ENCODE results near the gene KANSL1. TPM values are rescaled to one million over a fixed set of nuclear protein-coding genes. Genes with fewer than 3 reads are reported as not detected.

KANSL1 gene
- total and polyA plus RNA-seq, 9 of the 15 experiments (the other 6 are each of a cell fraction or from before 2014, with no cell fraction given): 3.6 to 55.4 (median 31.8) TPM

- TF ChIP-seq CHD7 (IDR thresholded peaks at IDR 0.05; ENCODE audit: low read depth, low read length) (no peak), ZBED1 (IDR thresholded peaks at IDR 0.05) (no peak), ETV1 (tag; conservative IDR thresholded peaks at IDR 0.05; ENCODE audit: low read depth) (0 out of 2 replicates have a peak, but pooled peaks have one; percentile 8), ZNF316 (IDR thresholded peaks at IDR 0.05) (no peak), ELF2 (CRISPR knock-in tag; IDR thresholded peaks at IDR 0.05) (peak; percentile 36; the same call in 1 of the 2 replicates), SMAD3 (CRISPR knock-in tag; conservative IDR thresholded peaks at IDR 0.05) (0 out of 2 replicates have a peak, but pooled peaks have one; percentile 38), ZBTB9 (CRISPR knock-in tag; IDR thresholded peaks at IDR 0.05) (0 out of 2 replicates have a peak, but pooled peaks have one; percentile 51), RBM25 (IDR thresholded peaks at IDR 0.05; ENCODE audit: low read depth, low read length, severe bottlenecking) (no peak), ARHGAP35 (IDR thresholded peaks at IDR 0.05; ENCODE audit: partially characterized antibody) (no peak), TRIM28 (IDR thresholded peaks at IDR 0.05) (no peak), ZFP91 (CRISPR knock-in tag; IDR thresholded peaks at IDR 0.05) (no peak)
Measured at GRCh38 chr17:46100590-46100989, 92.6 kb downstream of the KANSL1 start (continued).

Data from K562 (cell line).